Fibroblast of lung (primary cell): ENCODE data around the gene TAOK3. TPM values are rescaled to one million over a fixed set of nuclear protein-coding genes. Genes with fewer than 3 reads are reported as not detected.
A peak's percentile ranks its signal among the peaks of the same experiment; 100 is the strongest.

Experiments
- DNase-seq, 2 donors: peaks; one replicate each; pipeline versions ENCODE4 v3.0.0 to v3.0.0-alpha.2; 2010; ENCODE audit warnings: low read depth in 2 of 2
- H2AFZ ChIP-seq: 2 replicates; pipeline ENCODE4 v1.5.1; 2012; ENCODE audit warnings: low read length, control low read depth, inconsistent platforms
- H3K27ac ChIP-seq: 2 replicates; pipeline ENCODE4 v1.5.1; 2011; ENCODE audit warnings: low read length, control low read depth; ENCODE audit not compliant: insufficient read depth
- H3K27me3 ChIP-seq: 2 replicates; pipeline ENCODE4 v1.5.1; 2011; ENCODE audit warnings: mild to moderate bottlenecking, low read length; ENCODE audit not compliant: control insufficient read depth, insufficient read depth
- H3K36me3 ChIP-seq: 2 replicates; pipeline ENCODE4 v1.5.1; 2011; ENCODE audit warnings: low read length; ENCODE audit not compliant: control insufficient read depth, insufficient read depth
- H3K4me1 ChIP-seq: 2 replicates; pipeline ENCODE4 v1.5.1; 2011; ENCODE audit warnings: low read length; ENCODE audit not compliant: control insufficient read depth, insufficient read depth; ENCODE audit errors: extremely low read depth
- H3K4me2 ChIP-seq: 2 replicates; pipeline ENCODE4 v1.5.1; 2011; ENCODE audit warnings: low read length, control low read depth; ENCODE audit not compliant: insufficient read depth; ENCODE audit errors: extremely low read depth
- H3K4me3 ChIP-seq, 4 experiments: fragments of 200-600 bp in 1 of 4; sonication (generic) in 1 of 4; replicated peaks in 1 of 4; 2 replicates each; pipeline ENCODE4 v1.5.1; 2011 to 2016; ENCODE audit warnings: low read length in 4 of 4, low read depth in 3 of 4, mild to moderate bottlenecking in 3 of 4, control low read depth in 2 of 4, inconsistent platforms in 1 of 4, mixed read lengths in 1 of 4; ENCODE audit not compliant: insufficient read depth in 1 of 4; ENCODE audit errors: control extremely low read depth in 1 of 4
- H3K79me2 ChIP-seq: 2 replicates; pipeline ENCODE4 v1.5.1; 2012; ENCODE audit warnings: mild to moderate bottlenecking, low read length, inconsistent platforms; ENCODE audit not compliant: control insufficient read depth, insufficient read depth
- H3K9ac ChIP-seq: 2 replicates; pipeline ENCODE4 v1.5.1; 2011; ENCODE audit warnings: mild to moderate bottlenecking, low read length, control low read depth; ENCODE audit not compliant: insufficient read depth
- H3K9me3 ChIP-seq: 2 replicates; pipeline ENCODE4 v1.5.1; 2012; ENCODE audit warnings: low read depth, low read length; ENCODE audit not compliant: control insufficient read depth, insufficient read depth
- H4K20me1 ChIP-seq: 2 replicates; pipeline ENCODE4 v1.5.1; 2011; ENCODE audit warnings: low read length; ENCODE audit not compliant: control insufficient read depth, insufficient read depth; ENCODE audit errors: extremely low read depth
- CTCF ChIP-seq, 2 donors: IDR thresholded peaks in 1 of 2; conservative IDR thresholded peaks in 1 of 2; 1 replicate in 1 of 2; 2 replicates in 1 of 2; pipeline ENCODE4 v1.5.1; 2011 to 2012; ENCODE audit warnings: low read length in 2 of 2, control low read depth in 1 of 2, inconsistent platforms in 1 of 2, low read depth in 1 of 2, mild to moderate bottlenecking in 1 of 2
- EZH2 ChIP-seq: IDR thresholded peaks from 2 replicates; pipeline ENCODE4 v1.5.1; 2012; ENCODE audit warnings: low read length, control low read depth, mild to moderate bottlenecking; ENCODE audit errors: missing control alignments
- polyA plus RNA-seq, 2 donors: library from polyadenylated mRNA; depleted of rRNA in 1 of 2; stranded (reverse) in 1 of 2; unstranded in 1 of 2; fragments of >200 nt; gene quantifications; 2 replicates each; pipeline ENCODE4 v1.2.1, GENCODE V29; 2011 to 2012; ENCODE audit warnings: missing spikeins in 1 of 2
- total RNA-seq: library from RNA; depleted of rRNA; stranded (reverse); fragments of >200 nt; gene quantifications from 2 replicates; pipeline ENCODE4 v1.2.1, GENCODE V29; 2014

The TAOK3 gene
- total and polyA plus RNA-seq, 2 donors (not counting 1 experiment from before 2014, with no cell fraction given) = 64.7 to 97.4 TPM

DNA sequence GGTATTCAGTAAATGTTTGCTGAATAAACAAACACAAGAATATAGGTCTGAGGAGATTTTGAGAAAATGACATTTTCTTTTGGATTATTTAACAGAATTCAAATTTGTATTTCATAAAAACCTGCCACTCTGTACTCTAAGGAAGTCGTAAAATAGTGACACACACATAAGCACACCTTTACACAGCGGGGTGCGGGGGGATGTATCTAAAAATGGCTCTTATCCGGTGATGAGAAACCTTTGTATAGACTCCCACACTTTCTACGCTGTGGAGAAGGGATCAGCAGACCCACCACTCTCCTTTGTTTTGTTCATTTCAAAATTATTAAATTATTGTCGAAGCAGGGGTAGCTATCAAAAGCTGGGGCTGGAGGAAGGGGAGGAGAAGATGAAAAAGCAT lies 178.7 kb downstream of the TAOK3 start:
- H3K4me1 ChIP-seq = peaks cover 3% of the 10 kb centered on the region
- H3K79me2 ChIP-seq = no peaks in the 10 kb centered on the region
- H3K27me3 ChIP-seq = no peaks in the 10 kb centered on the region
- no peak overlapping the region for H3K4me3 ChIP-seq
- no peaks in the 10 kb centered on the region for H4K20me1 ChIP-seq
- no peak for DNase-seq
- H3K4me2 ChIP-seq = no peak overlapping the region
- no peak overlapping the region for H3K27ac ChIP-seq
- no peaks in the 10 kb centered on the region for H3K9me3 ChIP-seq
- H2AFZ ChIP-seq = no peak overlapping the region
- H3K36me3 ChIP-seq = peaks cover 4% of the 10 kb centered on the region
- H3K9ac ChIP-seq = no peak overlapping the region
- TF ChIP-seq EZH2 (no peak), CTCF (conservative IDR thresholded peaks at IDR 0.05 in 1 of 2, IDR thresholded peaks at IDR 0.05 in 1 of 2; ENCODE audit: low read depth in 1 of 2, low read length in 2 of 2) (no peak)

- no peak for TF ChIP-seq CTCF (conservative IDR thresholded peaks at IDR 0.05 in 1 of 2, IDR thresholded peaks at IDR 0.05 in 1 of 2; ENCODE audit: low read depth in 1 of 2, low read length in 2 of 2)
- no peak for TF ChIP-seq EZH2
- no peak overlapping the region for H2AFZ ChIP-seq
- no peaks in the 10 kb centered on the region for H4K20me1 ChIP-seq
- no peak for DNase-seq
- no peak overlapping the region for H3K4me2 ChIP-seq
- no peak overlapping the region for H3K27ac ChIP-seq
- no peaks in the 10 kb centered on the region for H3K9me3 ChIP-seq
- no peak overlapping the region for H3K4me3 ChIP-seq
- H3K79me2 ChIP-seq = no peaks in the 10 kb centered on the region
- H3K9ac ChIP-seq = no peak overlapping the region
- H3K27me3 ChIP-seq = no peaks in the 10 kb centered on the region
- peaks cover 3% of the 10 kb centered on the region for H3K36me3 ChIP-seq
- peaks cover 4% of the 10 kb centered on the region for H3K4me1 ChIP-seq
These were observed 179.2 kb downstream of the TAOK3 start for GRCh38 chr12:118193477-118193876.

GRCh38 chr12:118190266-118190665 lies 182.4 kb downstream of the TAOK3 start:
- Histone ChIP-seq H3K4me3 (peak overlapping the region; percentile 7 to 67 (median 44)), H3K4me1 (peaks cover 10% of the 10 kb centered on the region), H3K27me3 (no peaks in the 10 kb centered on the region), H4K20me1 (no peaks in the 10 kb centered on the region), H3K9me3 (no peaks in the 10 kb centered on the region), H3K79me2 (peaks cover 13% of the 10 kb centered on the region), H3K9ac (peak overlapping the region; percentile 4), H3K27ac (peak overlapping the region; percentile 61), H3K36me3 (peaks cover under 1% of the 10 kb centered on the region), H3K4me2 (peak overlapping the region; percentile 88), H2AFZ (peak overlapping the region; percentile 52)
- DNase-seq = peak; percentile 51 to 54
- TF ChIP-seq CTCF (conservative IDR thresholded peaks at IDR 0.05 in 1 of 2, IDR thresholded peaks at IDR 0.05 in 1 of 2; ENCODE audit: low read depth in 1 of 2, low read length in 2 of 2) (no peak), EZH2 (no peak)
